Esophagus squamous epithelium (tissue), 5 donors: ENCODE results near the gene RBM20. TPM values are rescaled to one million over a fixed set of nuclear protein-coding genes. Genes with fewer than 3 reads are reported as not detected.

Source experiments
- DNase-seq: peaks from one replicate; lab custom pipeline; 2025; lab: John Stamatoyannopoulos, UW
- H3K27ac ChIP-seq, 4 donors: fragments of 200-600 bp; sonication (generic); one replicate each; pipeline ENCODE4 v1.5.1; 2016 to 2019; ENCODE audit warnings: mild to moderate bottlenecking in 1 of 4
- H3K27me3 ChIP-seq, 4 donors: fragments of 200-600 bp; sonication (generic); 1 replicate in 3 of 4; 2 replicates in 1 of 4; pipeline versions ENCODE4 v1.5.1 to v1.6.0; 2017 to 2021; ENCODE audit warnings: antibody characterized with exemption in 1 of 4
- H3K36me3 ChIP-seq, 3 donors: fragments of 200-600 bp; sonication (generic); one replicate each; pipeline ENCODE4 v1.5.1; 2016 to 2019
- H3K4me1 ChIP-seq, 3 donors: fragments of 200-600 bp; sonication (generic); one replicate each; pipeline ENCODE4 v1.5.1; 2017 to 2019
- H3K4me3 ChIP-seq, 4 donors: fragments of 200-600 bp; sonication (generic); 1 replicate in 3 of 4; 2 replicates in 1 of 4; pipeline ENCODE4 v1.5.1; 2016 to 2019; ENCODE audit warnings: mild to moderate bottlenecking in 2 of 4, moderate library complexity in 1 of 4
- H3K9me3 ChIP-seq, 3 donors: fragments of 200-600 bp; sonication (generic); one replicate each; pipeline ENCODE4 v1.5.1; 2016 to 2019
- CTCF ChIP-seq, 6 experiments: fragments of 450-650 bp in 4 of 6; fragments of 200-600 bp in 2 of 6; sonication (generic) in 2 of 6; IDR thresholded peaks; one replicate each; pipeline ENCODE4 v1.5.1; 2016 to 2019; ENCODE audit warnings: antibody characterized with exemption in 6 of 6, mild to moderate bottlenecking in 4 of 6, moderate library complexity in 4 of 6
- POLR2A ChIP-seq, 4 donors: fragments of 450-650 bp; IDR thresholded peaks; one replicate each; pipeline ENCODE4 v1.6.1; 2017; ENCODE audit warnings: antibody characterized with exemption in 4 of 4, mild to moderate bottlenecking in 4 of 4, moderate library complexity in 3 of 4
- WGBS, 2 donors: methylation state at CpG; one replicate each; pipeline ENCODE4 v1.1.5; 2018; 5-methylcytosine and 5-hydroxymethylcytosine counted together
- intact Hi-C: fragments of 100-400 bp; cut with DNase I; formaldehyde crosslinking; loops from one replicate; pipeline ENCODE4 v1.15.0; 2022
- total RNA-seq, 4 donors: library from RNA; depleted of rRNA; stranded (reverse); fragments of >200 nt; gene quantifications; one replicate each; pipeline ENCODE4 v1.1.0, GENCODE V29; 2016
- donor health status: DM: yes; HTN: yes; CAD: no.

RBM20 gene
- total RNA-seq, 4 donors from 2014 or later = 2.1 to 10.3 (median 3.7) TPM

- no peak for DNase-seq
Observed at GRCh38 chr10:110694263-110694662, 50.1 kb downstream of the RBM20 start.

GRCh38 chr10:110694820-110695538 lies 50.8 kb downstream of the RBM20 start:
- H3K4me1 ChIP-seq = no peaks in the 10 kb centered on the region
- H3K27ac ChIP-seq = no peak overlapping the region
- peaks cover 0 to 6% (median 0%) of the 10 kb centered on the region in 3 donors for H3K9me3 ChIP-seq
- H3K27me3 ChIP-seq = peaks cover 0 to 4% (median 0%) of the 10 kb centered on the region in 4 donors
- H3K4me3 ChIP-seq = no peak overlapping the region
- 72 to 80% methylated on average over 3 to 5 of the region's 5 CpGs for WGBS, 2 donors
- intact Hi-C loops = no loop called here
- TF ChIP-seq POLR2A (IDR thresholded peaks at IDR 0.05) = no peak
- TF ChIP-seq CTCF (IDR thresholded peaks at IDR 0.05) = no peak
- DNase-seq = no peak
- no peaks in the 10 kb centered on the region for H3K36me3 ChIP-seq

More at GRCh38 chr10:110694263-110694662, 50.1 kb downstream of the RBM20 start:
- no peak overlapping the region for H3K4me3 ChIP-seq
- H3K36me3 ChIP-seq = no peaks in the 10 kb centered on the region
- H3K27ac ChIP-seq = no peak overlapping the region
- TF ChIP-seq POLR2A (IDR thresholded peaks at IDR 0.05) = no peak
- no peak for TF ChIP-seq CTCF (IDR thresholded peaks at IDR 0.05)
- peaks cover 0 to 6% (median 0%) of the 10 kb centered on the region in 3 donors for H3K9me3 ChIP-seq
- WGBS, 2 donors = 45 to 87% methylated on average over 1 of the region's 1 CpG
- intact Hi-C loops = no loop called here
- H3K27me3 ChIP-seq = peaks cover 0 to 4% (median 0%) of the 10 kb centered on the region in 4 donors
- no peaks in the 10 kb centered on the region for H3K4me1 ChIP-seq

- Histone ChIP-seq H3K9me3 (peaks cover 0 to 6% (median 0%) of the 10 kb centered on the region in 3 donors), H3K27me3 (peaks cover 0 to 4% (median 0%) of the 10 kb centered on the region in 4 donors), H3K36me3 (no peaks in the 10 kb centered on the region), H3K27ac (no peak overlapping the region), H3K4me3 (no peak overlapping the region), H3K4me1 (no peaks in the 10 kb centered on the region)
- WGBS, 2 donors = 57 to 75% methylated on average over 1 to 2 of the region's 2 CpGs
- TF ChIP-seq POLR2A (IDR thresholded peaks at IDR 0.05) = no peak
- TF ChIP-seq CTCF (IDR thresholded peaks at IDR 0.05) = no peak
- no peak for DNase-seq
- intact Hi-C loops = no loop called here
Observed at GRCh38 chr10:110695539-110695886, 51.4 kb downstream of the RBM20 start.

- 70 to 93% methylated on average over 3 to 4 of the region's 4 CpGs for WGBS, 2 donors
- no peak for TF ChIP-seq CTCF (IDR thresholded peaks at IDR 0.05)
- TF ChIP-seq POLR2A (IDR thresholded peaks at IDR 0.05) = no peak
- Histone ChIP-seq H3K27ac (no peak overlapping the region), H3K9me3 (peaks cover 0 to 6% (median 0%) of the 10 kb centered on the region in 3 donors), H3K36me3 (no peaks in the 10 kb centered on the region), H3K4me3 (no peak overlapping the region), H3K27me3 (peaks cover 0 to 4% (median 0%) of the 10 kb centered on the region in 4 donors), H3K4me1 (no peaks in the 10 kb centered on the region)
- DNase-seq = no peak
- intact Hi-C loops = no loop called here
Observed at GRCh38 chr10:110696436-110696835, 52.3 kb downstream of the RBM20 start.

GRCh38 chr10:110698340-110698739 lies 54.2 kb downstream of the RBM20 start:
- H3K36me3 ChIP-seq = no peaks in the 10 kb centered on the region
- no peak for TF ChIP-seq POLR2A (IDR thresholded peaks at IDR 0.05)
- no peak for TF ChIP-seq CTCF (IDR thresholded peaks at IDR 0.05)
- H3K27me3 ChIP-seq = peaks cover 0 to 4% (median 0%) of the 10 kb centered on the region in 4 donors
- H3K27ac ChIP-seq = no peak overlapping the region
- 66% methylated on average over 4 of the region's 5 CpGs; no CpG with 5 or more reads in 1 of the 2 donors for WGBS, 2 donors
- H3K9me3 ChIP-seq = no peaks in the 10 kb centered on the region
- intact Hi-C loops = no loop called here
- H3K4me3 ChIP-seq = no peak overlapping the region
- H3K4me1 ChIP-seq = no peaks in the 10 kb centered on the region
- DNase-seq = no peak
